Stimulated activated CD4-positive, alpha-beta T cell treated with anti-CD3 and anti-CD28 coated beads, Interleukin-12 subunit alpha, Interleukin-12 subunit beta, amount 100 ng/mL, for 4 hours (primary cell): Measurements from ENCODE around the gene LRCOL1.

Source experiments
- DNase-seq: peaks from one replicate; pipeline ENCODE4 v3.0.0-alpha.2; 2020

Gene LRCOL1

GRCh38 chr12:132635076-132635955 lies 24.9 kb upstream of the LRCOL1 start:
- DNase-seq = no peak

DNA sequence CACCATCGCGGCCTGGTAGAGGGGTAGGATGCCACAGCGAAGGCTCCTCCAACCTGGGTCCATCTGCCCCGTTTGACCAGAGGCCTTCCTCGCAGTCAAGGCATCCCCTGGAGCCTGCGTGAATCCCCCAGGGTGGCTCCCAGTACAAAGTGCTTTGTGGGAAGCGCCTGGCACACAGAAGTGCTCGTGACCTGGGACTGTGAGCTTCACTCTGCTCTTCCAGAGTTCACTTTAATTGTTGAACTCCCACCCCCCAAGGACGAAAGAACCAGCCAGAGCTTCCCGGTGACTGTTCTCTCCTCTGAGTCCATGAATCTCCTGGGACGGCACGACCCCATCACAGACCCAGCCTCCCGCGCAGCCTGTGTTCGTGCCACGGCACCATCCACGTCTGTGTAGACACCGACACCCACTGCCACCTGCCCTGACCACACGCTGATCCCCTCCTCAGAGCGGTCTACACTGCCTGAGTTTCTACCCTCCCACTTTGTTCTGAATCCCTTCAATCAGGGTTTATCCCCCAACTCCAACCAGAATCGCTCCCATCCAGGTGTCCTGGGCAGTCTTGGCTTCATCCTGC lies 24.1 kb upstream of the LRCOL1 start:
- DNase-seq = no peak

DNA sequence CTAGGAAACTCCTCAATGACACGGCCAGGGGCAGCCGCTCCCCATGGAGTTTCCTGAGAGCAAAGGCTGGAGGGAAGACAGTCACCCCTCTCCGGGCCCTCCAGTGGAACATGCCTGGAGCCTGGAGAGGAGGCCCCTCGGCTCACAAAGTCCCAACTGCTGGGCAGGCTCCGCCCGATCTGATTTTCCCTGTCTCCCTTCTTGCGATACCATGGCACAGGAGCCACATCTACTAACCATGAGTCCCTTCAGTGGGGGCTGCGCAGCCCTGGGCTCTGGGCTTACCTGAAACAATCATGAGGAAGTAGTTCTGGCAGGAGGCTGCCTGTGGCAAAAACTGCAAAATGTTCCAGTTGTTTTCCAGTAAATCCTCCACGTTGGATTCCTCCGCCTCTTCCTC lies 23.5 kb upstream of the LRCOL1 start:
- no peak for DNase-seq

DNA sequence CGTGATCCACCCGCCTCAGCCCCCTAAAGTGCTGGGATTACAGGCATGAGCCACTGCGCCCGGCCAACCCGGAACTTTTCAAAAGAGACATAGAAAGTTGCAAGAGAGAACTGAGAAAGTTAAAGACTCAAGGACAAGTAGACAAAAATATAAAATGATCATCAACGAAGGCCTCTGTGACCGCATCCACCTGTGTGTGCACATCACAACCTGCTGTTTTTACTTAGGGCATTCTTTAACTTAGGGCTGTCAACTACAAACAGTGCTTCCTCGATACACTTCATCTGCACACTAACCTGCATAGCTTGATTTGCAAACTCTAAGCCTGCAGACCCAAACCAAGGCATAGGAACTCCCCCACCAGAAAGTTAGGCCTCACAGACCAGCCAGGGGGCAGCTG lies 23.0 kb upstream of the LRCOL1 start:
- DNase-seq = no peak

- no peak for DNase-seq
Measured at GRCh38 chr12:132632521-132633228, 22.3 kb upstream of the LRCOL1 start.

DNA sequence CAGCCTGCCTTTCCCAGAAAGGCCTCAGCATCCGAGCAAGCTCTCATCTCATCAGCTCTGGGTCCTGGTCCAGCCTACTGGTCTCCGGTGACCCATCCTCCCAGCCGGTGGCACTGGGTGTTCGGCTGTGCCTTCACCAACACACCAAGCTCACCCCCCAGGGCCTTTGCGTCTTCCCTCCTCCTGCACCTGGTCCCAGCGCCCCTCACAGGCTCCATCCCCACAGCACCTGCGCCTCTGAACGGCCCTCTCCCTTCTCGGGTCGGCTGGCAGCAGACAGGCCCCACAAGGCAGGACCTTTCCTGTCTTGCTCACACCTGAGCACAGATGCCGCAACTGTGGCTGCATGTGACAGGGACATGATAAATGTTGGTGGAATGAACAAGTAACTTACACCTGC lies 21.3 kb upstream of the LRCOL1 start:
- DNase-seq = no peak

DNA sequence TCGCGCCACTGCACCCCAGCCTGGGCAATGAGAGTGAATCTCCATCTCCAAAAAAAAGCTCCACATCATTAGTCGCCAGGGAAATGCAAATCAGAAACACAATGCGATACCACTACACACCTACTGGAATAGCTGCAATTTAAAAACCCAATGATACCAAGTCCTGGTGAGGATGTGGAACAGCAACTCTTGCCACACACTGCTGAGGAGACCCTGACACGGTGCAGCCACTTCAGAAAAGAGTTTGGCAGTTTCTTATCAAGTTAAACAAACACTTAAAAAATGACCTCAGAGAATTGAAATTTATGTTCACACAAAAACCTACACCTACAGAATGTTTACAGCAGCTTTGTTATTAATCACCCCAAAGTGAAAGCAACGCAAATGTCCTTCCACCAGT lies 20.3 kb upstream of the LRCOL1 start:
- no peak for DNase-seq

DNA sequence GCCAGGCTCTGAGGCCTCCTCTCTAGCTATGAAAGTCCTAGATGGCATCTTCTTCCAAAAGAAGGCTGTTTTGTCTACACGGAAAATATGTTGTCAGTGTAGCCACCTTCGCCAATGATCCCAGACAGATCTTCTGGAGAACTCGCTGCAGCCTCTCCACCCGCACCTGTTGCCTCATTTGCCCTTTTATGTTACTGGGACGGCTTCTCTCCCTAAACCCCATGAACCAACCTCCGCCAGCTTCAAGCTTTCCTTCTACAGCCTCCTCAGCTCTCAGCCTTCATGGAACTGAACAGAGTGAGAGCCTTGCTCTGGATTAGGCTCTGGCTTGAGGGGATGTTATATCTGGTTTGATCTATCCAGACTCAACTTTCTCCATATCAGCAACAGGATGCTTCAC lies 18.9 kb upstream of the LRCOL1 start:
- no peak for DNase-seq

DNA sequence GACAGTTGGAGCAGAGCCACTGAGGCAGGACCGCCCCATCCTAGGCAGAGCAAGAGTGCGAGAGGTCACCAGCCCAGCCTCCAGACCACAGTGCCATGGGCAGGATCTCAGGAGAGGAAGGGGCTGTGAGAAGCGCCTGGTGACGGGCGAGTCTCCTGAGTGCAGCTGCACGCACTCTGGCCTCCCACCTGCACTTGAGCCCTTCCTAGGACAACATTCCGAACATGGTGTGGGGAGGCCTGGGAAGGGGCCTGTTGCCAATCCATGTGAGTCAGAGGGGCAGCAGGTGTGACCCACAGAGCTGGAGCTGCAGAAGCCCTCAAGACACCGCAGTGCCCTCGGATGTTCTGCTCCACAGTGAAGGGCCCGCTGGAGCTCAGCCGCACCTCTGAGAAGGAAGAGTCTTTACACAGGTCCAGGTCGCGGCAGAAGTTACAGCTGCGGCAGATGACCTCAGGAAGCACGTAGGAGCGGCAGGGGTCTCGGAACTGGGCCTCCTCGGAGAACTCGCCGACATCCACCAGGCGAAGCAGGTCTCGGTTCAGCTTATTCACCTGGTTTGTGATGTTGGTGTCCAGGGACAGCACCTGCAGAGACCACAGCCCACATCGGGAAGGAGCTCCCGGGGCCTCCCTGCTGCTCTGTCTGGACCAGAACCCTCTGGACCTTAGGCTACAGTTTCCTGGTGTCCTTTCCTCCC lies 15.5 kb upstream of the LRCOL1 start:
- DNase-seq = no peak

DNA sequence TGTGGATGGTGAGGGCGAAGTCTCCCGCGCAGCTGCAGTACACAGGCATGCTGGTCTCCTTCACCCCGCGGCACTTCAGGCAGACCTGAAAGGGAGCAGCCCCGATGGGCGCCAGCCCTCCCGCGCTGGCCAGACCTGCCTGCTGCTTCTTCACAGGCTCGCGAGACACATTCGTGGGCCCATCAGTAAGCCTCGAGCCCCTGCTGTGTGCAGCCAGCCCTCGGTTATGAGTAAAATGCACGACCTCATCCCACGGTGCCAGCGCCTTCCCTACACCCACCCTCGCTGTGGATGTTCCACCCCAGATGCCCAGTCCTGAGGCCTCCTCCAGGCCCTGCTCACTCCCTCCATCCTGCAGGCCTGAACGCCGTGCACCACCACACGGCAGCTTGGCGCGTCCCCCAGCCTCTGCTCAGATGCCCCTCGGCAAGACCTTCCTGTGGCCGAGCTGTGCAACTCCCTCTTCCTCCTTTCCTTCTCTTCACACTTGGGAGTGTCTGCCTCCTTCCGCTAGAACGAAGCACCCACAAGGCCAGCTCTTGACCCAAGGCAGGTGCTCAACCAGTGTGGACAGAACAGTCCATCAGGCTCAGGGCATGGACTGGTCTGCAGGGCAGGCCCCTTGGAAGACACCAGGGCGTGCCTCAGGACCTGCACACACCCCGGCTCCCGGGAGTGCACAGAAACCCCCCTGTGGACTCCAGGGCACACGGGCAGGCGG lies 14.7 kb upstream of the LRCOL1 start:
- no peak for DNase-seq

GRCh38 chr12:132624186-132624855 lies 13.9 kb upstream of the LRCOL1 start:
- DNase-seq = no peak

GRCh38 chr12:132623072-132623869 lies 12.9 kb upstream of the LRCOL1 start:
- DNase-seq = no peak

DNA sequence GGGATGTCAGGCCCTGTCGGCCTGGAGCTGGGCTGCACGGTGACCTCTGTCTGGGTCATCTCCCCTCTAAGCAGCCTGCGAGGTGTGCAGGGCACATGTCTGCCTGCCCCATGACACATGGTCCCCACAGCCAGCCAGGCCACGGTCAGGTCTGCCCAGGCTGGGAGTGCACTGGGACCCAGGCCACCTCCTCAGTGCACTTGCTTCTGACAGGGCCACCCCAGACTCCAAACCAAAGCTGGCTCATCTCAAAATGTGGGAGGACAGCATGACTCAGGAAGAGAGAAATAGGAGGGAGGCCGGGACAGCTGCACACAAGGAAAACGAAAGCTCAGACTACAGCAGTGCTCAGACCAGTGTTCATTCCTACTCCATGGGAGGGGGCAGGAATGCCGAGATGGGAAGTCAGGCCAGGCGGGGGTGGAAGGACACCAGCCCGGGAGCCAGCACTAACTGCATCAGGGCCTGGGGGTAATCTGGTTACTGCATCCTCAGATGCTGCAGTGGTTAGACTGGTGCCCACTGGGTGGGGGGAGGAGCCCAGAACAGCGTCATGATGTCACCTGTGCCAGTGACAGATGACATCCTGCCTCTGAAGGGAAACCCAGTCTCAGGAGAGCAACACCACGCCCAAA lies 12.2 kb upstream of the LRCOL1 start:
- no peak for DNase-seq

GRCh38 chr12:132621657-132622435 lies 11.5 kb upstream of the LRCOL1 start:
- DNase-seq = no peak

DNA sequence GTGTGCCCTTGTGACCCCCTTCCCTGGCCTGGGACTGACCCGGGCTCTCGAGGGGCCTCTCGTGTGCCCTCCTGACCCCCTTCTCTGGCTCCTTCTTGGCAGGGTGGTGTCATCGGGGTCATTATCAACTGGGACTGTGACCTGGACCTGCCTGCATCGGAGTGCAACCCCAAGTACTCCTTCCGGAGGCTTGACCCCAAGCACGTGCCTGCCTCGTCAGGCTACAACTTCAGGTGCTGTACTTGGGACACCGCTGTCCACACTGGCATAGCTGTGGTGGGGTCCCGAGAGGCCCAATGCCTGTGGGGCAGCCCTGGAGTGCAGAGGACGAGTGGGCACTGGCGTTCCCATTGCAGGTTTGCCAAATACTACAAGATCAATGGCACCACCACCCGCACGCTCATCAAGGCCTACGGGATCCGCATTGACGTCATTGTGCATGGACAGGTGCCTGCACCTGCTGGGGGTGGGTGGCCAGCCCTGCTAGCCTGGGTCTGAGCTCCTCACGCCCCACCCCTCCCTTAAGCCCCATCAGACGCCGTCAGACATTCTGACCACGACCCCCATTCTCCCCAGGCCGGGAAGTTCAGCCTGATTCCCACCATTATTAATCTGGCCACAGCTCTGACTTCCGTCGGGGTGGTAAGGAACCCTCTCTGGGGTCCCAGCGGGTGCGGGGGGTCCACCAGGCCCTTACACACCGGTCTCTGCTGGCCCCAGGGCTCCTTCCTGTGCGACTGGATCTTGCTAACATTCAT lies 10.7 kb upstream of the LRCOL1 start:
- no peak for DNase-seq

DNA sequence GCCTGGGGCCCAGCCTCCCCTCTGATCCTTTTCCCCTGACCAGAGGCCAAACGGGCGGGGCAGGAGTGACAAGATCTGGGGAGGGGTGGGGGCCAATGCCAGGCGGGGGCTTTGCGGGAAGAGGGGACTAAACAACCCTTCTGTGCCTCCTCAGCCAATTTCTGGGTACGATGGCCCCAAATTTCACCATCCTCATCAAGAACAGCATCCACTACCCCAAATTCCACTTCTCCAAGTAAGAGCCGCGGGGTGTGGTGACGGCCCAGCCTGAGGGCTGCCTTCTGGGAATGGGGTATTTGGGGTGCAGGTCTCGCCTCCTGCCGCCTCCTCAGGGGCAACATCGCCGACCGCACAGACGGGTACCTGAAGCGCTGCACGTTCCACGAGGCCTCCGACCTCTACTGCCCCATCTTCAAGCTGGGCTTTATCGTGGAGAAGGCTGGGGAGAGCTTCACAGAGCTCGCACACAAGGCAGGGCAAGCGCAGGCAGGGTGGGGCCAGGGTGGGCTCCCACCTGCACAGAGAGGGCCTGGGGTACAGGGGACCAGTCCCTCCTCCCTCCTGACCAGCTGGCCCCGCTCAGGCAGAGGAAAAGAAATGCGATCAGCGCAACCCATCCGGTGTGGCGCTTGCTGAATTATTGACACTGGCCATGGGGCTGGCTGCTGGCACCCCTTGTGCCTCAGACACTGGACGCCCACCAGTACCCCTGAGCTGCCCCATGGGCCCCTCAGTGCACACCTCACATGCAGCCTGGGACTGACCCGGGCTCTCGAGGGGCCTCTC lies 9.9 kb upstream of the LRCOL1 start:
- no peak for DNase-seq

GRCh38 chr12:132619386-132620112 lies 9.2 kb upstream of the LRCOL1 start:
- no peak for DNase-seq

- no peak for DNase-seq
Measured at GRCh38 chr12:132619071-132619385, 8.6 kb upstream of the LRCOL1 start.
